ENCODE measurements around the gene HOXD13. TPM values are rescaled to one million over a fixed set of nuclear protein-coding genes. Genes with fewer than 3 reads are reported as not detected.

Gene HOXD13
- total RNA-seq, 1 donor from 2014 or later = not detected

GRCh38 chr2:176085120-176085788, 7.3 kb upstream of the HOXD13 start:
- Mint-ChIP-seq H3K4me1 (ENCODE audit: low read depth) (peaks cover 5% of the 10 kb centered on the region), H3K9me3 (ENCODE audit: low read depth) (no peaks in the 10 kb centered on the region), H3K4me3 (ENCODE audit: low read depth) (no peak overlapping the region), H3K27me3 (peaks cover 98% of the 10 kb centered on the region), H3K27ac (peak overlapping the region; percentile 77), H3K36me3 (ENCODE audit: insufficient read depth) (no peaks in the 10 kb centered on the region)
- DNase-seq (ENCODE audit: low spot score, unreplicated experiment) = no peak
- TF ChIP-seq CTCF (IDR thresholded peaks at IDR 0.05; ENCODE audit: unreplicated experiment) = no peak

- H3K27me3 Mint-ChIP-seq = peaks cover 98% of the 10 kb centered on the region
- no peak overlapping the region for H3K4me3 Mint-ChIP-seq (ENCODE audit: low read depth)
- H3K27ac Mint-ChIP-seq = no peak overlapping the region
- DNase-seq (ENCODE audit: low spot score, unreplicated experiment) = no peak
- H3K9me3 Mint-ChIP-seq (ENCODE audit: low read depth) = no peaks in the 10 kb centered on the region
- no peaks in the 10 kb centered on the region for H3K36me3 Mint-ChIP-seq (ENCODE audit: insufficient read depth)
- peaks cover 5% of the 10 kb centered on the region for H3K4me1 Mint-ChIP-seq (ENCODE audit: low read depth)
- peak; percentile 66 for TF ChIP-seq CTCF (IDR thresholded peaks at IDR 0.05; ENCODE audit: unreplicated experiment)
Measured at GRCh38 chr2:176085861-176086771, 6.4 kb upstream of the HOXD13 start.

GRCh38 chr2:176087330-176088047, 5.0 kb upstream of the HOXD13 start:
- no peaks in the 10 kb centered on the region for H3K9me3 Mint-ChIP-seq (ENCODE audit: low read depth)
- H3K36me3 Mint-ChIP-seq (ENCODE audit: insufficient read depth) = no peaks in the 10 kb centered on the region
- peaks cover 98% of the 10 kb centered on the region for H3K27me3 Mint-ChIP-seq
- TF ChIP-seq CTCF (IDR thresholded peaks at IDR 0.05; ENCODE audit: unreplicated experiment) = no peak
- peaks cover 7% of the 10 kb centered on the region for H3K4me1 Mint-ChIP-seq (ENCODE audit: low read depth)
- H3K27ac Mint-ChIP-seq = no peak overlapping the region
- H3K4me3 Mint-ChIP-seq (ENCODE audit: low read depth) = peak overlapping the region; percentile 67
- no peak for DNase-seq (ENCODE audit: low spot score, unreplicated experiment)

GRCh38 chr2:176088048-176088936, 4.2 kb upstream of the HOXD13 start:
- no peak for DNase-seq (ENCODE audit: low spot score, unreplicated experiment)
- TF ChIP-seq CTCF (IDR thresholded peaks at IDR 0.05; ENCODE audit: unreplicated experiment) = peak; percentile 76
- Mint-ChIP-seq H3K9me3 (ENCODE audit: low read depth) (no peaks in the 10 kb centered on the region), H3K4me1 (ENCODE audit: low read depth) (peaks cover 3% of the 10 kb centered on the region), H3K36me3 (ENCODE audit: insufficient read depth) (no peaks in the 10 kb centered on the region), H3K27ac (no peak overlapping the region), H3K4me3 (ENCODE audit: low read depth) (peak overlapping the region; percentile 67), H3K27me3 (peaks cover 92% of the 10 kb centered on the region)
